GM12891 (cell line): ENCODE measurements around the gene ATXN7L1.

Source experiments
- POLR2A ChIP-seq: IDR thresholded peaks from 2 replicates; pipeline ENCODE4 v1.6.1; 2011; ENCODE audit warnings: low read depth, low read length, control low read depth
- POLR2AphosphoS5 ChIP-seq: IDR thresholded peaks from 2 replicates; pipeline ENCODE4 v1.6.1; 2011; ENCODE audit warnings: low read depth, low read length, control low read depth
- POU2F2 ChIP-seq: IDR thresholded peaks from 2 replicates; pipeline ENCODE4 v1.6.1; 2011; ENCODE audit warnings: low read depth, mild to moderate bottlenecking, control low read depth, low read length, moderate library complexity
- SPI1 ChIP-seq: IDR thresholded peaks from 2 replicates; pipeline ENCODE4 v1.6.1; 2011; ENCODE audit warnings: low read depth, low read length, control low read depth
- TAF1 ChIP-seq: IDR thresholded peaks from 2 replicates; pipeline ENCODE4 v1.6.1; 2011; ENCODE audit warnings: low read depth, low read length, control low read depth

- no peak for TF ChIP-seq POLR2A
- TF ChIP-seq POLR2AphosphoS5 = no peak
- no peak for TF ChIP-seq SPI1
- no peak for TF ChIP-seq TAF1
- no peak for TF ChIP-seq POU2F2
These were observed 41.3 kb upstream of the ATXN7L1 start for GRCh38 chr7:105917659-105918058.
